SK-N-SH treated with all-trans-retinoic acid at 6 μM for 48 hours (cell line): ENCODE data around the gene KRTCAP2.

Source experiments
- ATAC-seq: fragments of 200-7000 bp; cut with Tn5 transposase; 3 replicates; pipeline ENCODE4 v1.9.1; 2020; ENCODE audit warnings: mild to moderate bottlenecking, moderate library complexity
- ARNTL ChIP-seq: fragments of 450-650 bp; formaldehyde crosslinking; IDR thresholded peaks from 2 replicates; pipeline ENCODE4 v1.5.0; 2020; ENCODE audit warnings: low read depth, mild to moderate bottlenecking, moderate library complexity, borderline replicate concordance
- BACH2 ChIP-seq: fragments of 250-450 bp; sonication (Bioruptor Pico); IDR thresholded peaks from 2 replicates; pipeline ENCODE4 v1.9.0; 2021; ENCODE audit warnings: mild to moderate bottlenecking, borderline replicate concordance
- CREB5 ChIP-seq: fragments of 250-450 bp; sonication (Bioruptor Pico); IDR thresholded peaks from 2 replicates; pipeline ENCODE4 v1.5.1; 2020; ENCODE audit warnings: low read depth, mild to moderate bottlenecking, moderate library complexity
- CSDC2 ChIP-seq: fragments of 250-450 bp; sonication (Bioruptor Pico); IDR thresholded peaks from 2 replicates; pipeline ENCODE4 v1.5.0; 2020; ENCODE audit warnings: mild to moderate bottlenecking, moderate library complexity
- CSRNP3 ChIP-seq: fragments of 250-450 bp; sonication (Bioruptor Pico); IDR thresholded peaks from 2 replicates; pipeline ENCODE4 v1.5.1; 2021; ENCODE audit warnings: mild to moderate bottlenecking, moderate library complexity
- ESRRG ChIP-seq: fragments of 250-450 bp; sonication (Bioruptor Pico); IDR thresholded peaks from 2 replicates; pipeline ENCODE4 v1.6.1; 2021; ENCODE audit warnings: mild to moderate bottlenecking
- GLIS3 ChIP-seq: fragments of 250-450 bp; sonication (Bioruptor Pico); IDR thresholded peaks from 2 replicates; pipeline ENCODE4 v1.5.0; 2020; ENCODE audit warnings: mild to moderate bottlenecking, moderate library complexity
- ISL1 ChIP-seq: fragments of 250-450 bp; sonication (Bioruptor Pico); IDR thresholded peaks from 2 replicates; pipeline ENCODE4 v2.1.2; 2022; ENCODE audit warnings: mild to moderate bottlenecking, moderate library complexity
- OSR1 ChIP-seq: fragments of 250-450 bp; sonication (Bioruptor Pico); IDR thresholded peaks from 2 replicates; pipeline ENCODE4 v1.8.0; 2022; ENCODE audit warnings: moderate library complexity, mild to moderate bottlenecking, inconsistent platforms
- PATZ1 ChIP-seq: fragments of 250-450 bp; sonication (Bioruptor Pico); IDR thresholded peaks from 2 replicates; pipeline ENCODE4 v1.8.0; 2020; ENCODE audit warnings: mild to moderate bottlenecking, moderate library complexity, borderline replicate concordance
- POU6F1 ChIP-seq: fragments of 250-450 bp; sonication (Bioruptor Pico); IDR thresholded peaks from 2 replicates; pipeline ENCODE4 v1.8.0; 2021; ENCODE audit warnings: low read depth, mild to moderate bottlenecking, moderate library complexity, borderline replicate concordance
- PPARA ChIP-seq: fragments of 250-450 bp; sonication (Bioruptor Pico); IDR thresholded peaks from 2 replicates; pipeline ENCODE4 v1.5.0; 2020; ENCODE audit warnings: mild to moderate bottlenecking, borderline replicate concordance
- RARB ChIP-seq: fragments of 250-450 bp; sonication (Bioruptor Pico); IDR thresholded peaks from 2 replicates; pipeline ENCODE4 v1.8.0; 2021; ENCODE audit warnings: mild to moderate bottlenecking, moderate library complexity
- SNAI2 ChIP-seq: fragments of 250-450 bp; sonication (Bioruptor Pico); IDR thresholded peaks from 2 replicates; pipeline ENCODE4 v1.5.0; 2020; ENCODE audit warnings: mild to moderate bottlenecking, moderate library complexity
- TOX ChIP-seq: fragments of 250-450 bp; sonication (Bioruptor Pico); IDR thresholded peaks from 2 replicates; pipeline ENCODE4 v1.8.0; 2021; ENCODE audit warnings: mild to moderate bottlenecking, moderate library complexity, borderline replicate concordance
- TSHZ2 ChIP-seq: fragments of 250-450 bp; sonication (Bioruptor Pico); IDR thresholded peaks from 2 replicates; pipeline ENCODE4 v1.5.0; 2020; ENCODE audit warnings: mild to moderate bottlenecking, moderate library complexity
- ZC3H10 ChIP-seq: fragments of 250-450 bp; sonication (Bioruptor Pico); IDR thresholded peaks from 2 replicates; pipeline ENCODE4 v1.5.1; 2021; ENCODE audit warnings: mild to moderate bottlenecking, moderate library complexity
- ZFP3 ChIP-seq: fragments of 250-450 bp; sonication (Bioruptor Pico); IDR thresholded peaks from 2 replicates; pipeline ENCODE4 v1.5.0; 2020; ENCODE audit warnings: mild to moderate bottlenecking, moderate library complexity
- ZFP30 ChIP-seq: fragments of 450-650 bp; formaldehyde crosslinking; IDR thresholded peaks from 2 replicates; pipeline ENCODE4 v1.5.0; 2022; ENCODE audit warnings: mild to moderate bottlenecking, moderate library complexity
- ZNF565 ChIP-seq: fragments of 450-650 bp; formaldehyde crosslinking; conservative IDR thresholded peaks from 2 replicates; pipeline ENCODE4 v1.5.0; 2020; ENCODE audit warnings: low read depth, mild to moderate bottlenecking, moderate library complexity
- ZNF8 ChIP-seq: fragments of 450-650 bp; formaldehyde crosslinking; IDR thresholded peaks from 2 replicates; pipeline ENCODE4 v1.5.0; 2020; ENCODE audit warnings: mild to moderate bottlenecking, moderate library complexity

The KRTCAP2 gene

GRCh38 chr1:155123801-155124200, 49.3 kb downstream of the KRTCAP2 start:
- ATAC-seq: no peak
- no peak for TF ChIP-seq ZFP30
- TF ChIP-seq GLIS3: no peak
- no peak for TF ChIP-seq ZNF565
- TF ChIP-seq ARNTL (CRISPR knock-in tag): no peak
- no peak for TF ChIP-seq CREB5 (CRISPR knock-in tag)
- no peak for TF ChIP-seq POU6F1
- no peak for TF ChIP-seq ZC3H10 (CRISPR knock-in tag)
- no peak for TF ChIP-seq SNAI2
- TF ChIP-seq TSHZ2 (CRISPR knock-in tag): no peak
- no peak for TF ChIP-seq CSRNP3 (CRISPR knock-in tag)
- no peak for TF ChIP-seq BACH2 (CRISPR knock-in tag)
- no peak for TF ChIP-seq ISL1 (CRISPR knock-in tag)
- TF ChIP-seq, all 23 proteins: peak for 0

GRCh38 chr1:155122308-155122707, 50.8 kb downstream of the KRTCAP2 start:
- no peak for ATAC-seq
- TF ChIP-seq ARNTL (CRISPR knock-in tag): no peak
- no peak for TF ChIP-seq CSRNP3 (CRISPR knock-in tag)
- no peak for TF ChIP-seq OSR1
- TF ChIP-seq ISL1 (CRISPR knock-in tag): no peak
- TF ChIP-seq ZFP3 (CRISPR knock-in tag): no peak
- no peak for TF ChIP-seq ZFP30
- no peak for TF ChIP-seq RARB
- TF ChIP-seq POU6F1: no peak
- no peak for TF ChIP-seq ZC3H10 (CRISPR knock-in tag)
- no peak for TF ChIP-seq PPARA (CRISPR knock-in tag)
- TF ChIP-seq SNAI2: no peak
- TF ChIP-seq CSDC2 (CRISPR knock-in tag): no peak
- TF ChIP-seq ZNF8 (CRISPR knock-in tag): no peak
- TF ChIP-seq ESRRG: no peak
- TF ChIP-seq BACH2 (CRISPR knock-in tag): no peak
- no peak for TF ChIP-seq TOX (CRISPR knock-in tag)

- TF ChIP-seq TSHZ2 (CRISPR knock-in tag) (no peak), PPARA (CRISPR knock-in tag) (no peak), PATZ1 (CRISPR knock-in tag) (no peak), ISL1 (CRISPR knock-in tag) (no peak), CREB5 (CRISPR knock-in tag) (no peak)
Measured at GRCh38 chr1:155121249-155121648, 51.9 kb downstream of the KRTCAP2 start.

More at GRCh38 chr1:155121249-155121648, 51.9 kb downstream of the KRTCAP2 start:
- ATAC-seq: no peak
